SU-DHL-6 (cell line): ENCODE measurements around the gene SLC1A5.

Experiments used
- EZH2phosphoT487 ChIP-seq: fragments of 200-600 bp; sonication (generic), shearing (Covaris generic); conservative IDR thresholded peaks from 2 replicates; pipeline ENCODE4 v1.6.1; 2018; ENCODE audit warnings: mild to moderate bottlenecking, antibody characterized with exemption, low read length, moderate library complexity, mixed read lengths
- TF ChIP-seq, protein P1 (sequence below): fragments of 200-600 bp; sonication (generic); IDR thresholded peaks from one replicate; pipeline ENCODE4 v1.5.1; 2017; ENCODE audit warnings: antibody characterized with exemption, mild to moderate bottlenecking, low read length, moderate library complexity; ENCODE audit not compliant: insufficient read depth, poor library complexity, severe bottlenecking

DNA sequence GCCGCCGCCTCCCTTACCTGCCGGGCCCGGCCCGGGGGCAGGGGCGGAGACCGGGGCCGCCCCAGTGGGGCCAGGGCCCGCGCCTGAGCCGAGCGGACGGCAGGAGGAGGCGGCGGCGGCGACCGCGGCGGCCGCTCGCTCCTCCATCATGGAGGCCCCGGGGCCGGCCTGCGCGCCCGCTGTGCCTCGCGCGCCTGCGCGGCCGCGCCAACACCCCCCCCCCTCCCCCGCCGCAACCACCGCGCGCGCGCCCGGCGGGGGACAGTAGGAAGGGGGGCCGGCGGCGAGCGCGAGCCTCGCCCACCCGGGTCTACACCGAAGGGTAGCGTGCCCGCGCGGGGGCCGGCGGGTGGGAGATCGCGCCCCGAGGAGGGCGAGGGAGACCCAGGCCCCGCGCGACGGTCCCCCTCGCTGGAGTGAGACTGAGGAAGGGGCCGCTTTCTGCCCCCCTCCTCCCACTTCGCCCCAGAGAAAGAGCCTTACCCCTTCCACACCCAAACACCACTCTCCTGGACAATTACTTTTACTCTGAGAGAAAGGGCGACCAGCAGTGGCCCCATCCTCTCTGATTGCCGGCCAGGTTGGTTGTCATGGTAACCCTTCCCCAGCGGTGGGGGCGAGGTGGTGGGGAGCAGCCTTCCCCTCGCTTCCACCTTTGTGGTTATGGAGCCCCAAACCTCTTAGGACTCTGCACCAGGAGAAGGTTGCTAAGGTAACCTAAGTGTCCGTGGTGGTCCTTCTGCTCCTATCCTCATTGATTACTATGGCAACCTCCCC, 41.9 kb downstream of the SLC1A5 start, which contains the start of gene STRN4:
- TF ChIP-seq, protein P1, sequence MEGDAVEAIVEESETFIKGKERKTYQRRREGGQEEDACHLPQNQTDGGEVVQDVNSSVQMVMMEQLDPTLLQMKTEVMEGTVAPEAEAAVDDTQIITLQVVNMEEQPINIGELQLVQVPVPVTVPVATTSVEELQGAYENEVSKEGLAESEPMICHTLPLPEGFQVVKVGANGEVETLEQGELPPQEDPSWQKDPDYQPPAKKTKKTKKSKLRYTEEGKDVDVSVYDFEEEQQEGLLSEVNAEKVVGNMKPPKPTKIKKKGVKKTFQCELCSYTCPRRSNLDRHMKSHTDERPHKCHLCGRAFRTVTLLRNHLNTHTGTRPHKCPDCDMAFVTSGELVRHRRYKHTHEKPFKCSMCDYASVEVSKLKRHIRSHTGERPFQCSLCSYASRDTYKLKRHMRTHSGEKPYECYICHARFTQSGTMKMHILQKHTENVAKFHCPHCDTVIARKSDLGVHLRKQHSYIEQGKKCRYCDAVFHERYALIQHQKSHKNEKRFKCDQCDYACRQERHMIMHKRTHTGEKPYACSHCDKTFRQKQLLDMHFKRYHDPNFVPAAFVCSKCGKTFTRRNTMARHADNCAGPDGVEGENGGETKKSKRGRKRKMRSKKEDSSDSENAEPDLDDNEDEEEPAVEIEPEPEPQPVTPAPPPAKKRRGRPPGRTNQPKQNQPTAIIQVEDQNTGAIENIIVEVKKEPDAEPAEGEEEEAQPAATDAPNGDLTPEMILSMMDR = no peak
- TF ChIP-seq EZH2phosphoT487 = no peak
